ENCODE data around the gene SLC37A1.

Gene SLC37A1

GRCh38 chr21:42580076-42580792 is 66.6 kb downstream of the SLC37A1 start:
- no peak for DNase-seq

- no peak for DNase-seq
These were observed 67.2 kb downstream of the SLC37A1 start for GRCh38 chr21:42580793-42581321.

GRCh38 chr21:42581336-42581992 is 67.8 kb downstream of the SLC37A1 start:
- DNase-seq = no peak

- no peak for DNase-seq
These were observed 68.5 kb downstream of the SLC37A1 start for GRCh38 chr21:42581993-42582786.

GRCh38 chr21:42582787-42583476 is 69.3 kb downstream of the SLC37A1 start:
- DNase-seq = no peak

- no peak for DNase-seq
These were observed 70.0 kb downstream of the SLC37A1 start for GRCh38 chr21:42583477-42584295.

- DNase-seq = no peak
These were observed 70.6 kb downstream of the SLC37A1 start for GRCh38 chr21:42584296-42584641.

GRCh38 chr21:42585881-42586280 is 72.2 kb downstream of the SLC37A1 start:
- no peak for DNase-seq

GRCh38 chr21:42586406-42586805 is 72.8 kb downstream of the SLC37A1 start:
- no peak for DNase-seq

GRCh38 chr21:42587036-42587435 is 73.4 kb downstream of the SLC37A1 start:
- DNase-seq = no peak

- peak in 1 of 2 donors; percentile 27 for DNase-seq
These were observed 76.9 kb downstream of the SLC37A1 start for GRCh38 chr21:42590431-42591131.

GRCh38 chr21:42591170-42591869 is 77.7 kb downstream of the SLC37A1 start:
- no peak for DNase-seq

- DNase-seq = no peak
These were observed 78.6 kb downstream of the SLC37A1 start for GRCh38 chr21:42592156-42592820.

- peak in 1 of 2 donors; percentile 16 for DNase-seq
These were observed 79.6 kb downstream of the SLC37A1 start for GRCh38 chr21:42593007-42593814.

- DNase-seq = peak in 1 of 2 donors; percentile 23
These were observed 81.1 kb downstream of the SLC37A1 start for GRCh38 chr21:42594616-42595282.

- DNase-seq = no peak
These were observed 81.9 kb downstream of the SLC37A1 start for GRCh38 chr21:42595283-42596187.

- no peak for DNase-seq
These were observed 83.0 kb downstream of the SLC37A1 start for GRCh38 chr21:42596657-42597056.

Measured in bone marrow (tissue), 2 donors.